ENCODE data around the gene NRBP1. TPM values are rescaled to one million over a fixed set of nuclear protein-coding genes. Genes with fewer than 3 reads are reported as not detected.
A peak's percentile ranks its signal among the peaks of the same experiment; 100 is the strongest.

NRBP1 gene
- total RNA-seq, 2 donors from 2014 or later, result 141 to 153 TPM

GRCh38 chr2:27390822-27391679 lies 37.4 kb upstream of the NRBP1 start:
- DNase-seq, result no peak
- Histone ChIP-seq H3K9ac (ENCODE audit: extremely low read depth, low read length, poor library complexity, severe bottlenecking) (no peak overlapping the region), H3K27me3 (ENCODE audit: control insufficient read depth, insufficient read depth, low read length, poor library complexity, severe bottlenecking) (no peaks in the 10 kb centered on the region), H3K4me3 (ENCODE audit: low read length) (no peak overlapping the region), H3K27ac (ENCODE audit: low read depth, low read length) (no peak overlapping the region), H3K9me3 (ENCODE audit: control insufficient read depth, low read length) (no peaks in the 10 kb centered on the region), H3K36me3 (ENCODE audit: control insufficient read depth, insufficient read depth, low read length) (peaks cover 25% of the 10 kb centered on the region), H3K4me1 (ENCODE audit: control insufficient read depth, insufficient read depth, low read length) (no peaks in the 10 kb centered on the region)
- 90 to 95% methylated on average over 1 to 9 of the region's 9 CpGs for WGBS, 2 experiments (ENCODE audit: insufficient coverage in 1 of 2, insufficient read length in 1 of 2)
- H3K4me3 Mint-ChIP-seq, result no peak overlapping the region
- H3K4me1 Mint-ChIP-seq, result no peaks in the 10 kb centered on the region
- TF ChIP-seq CTCF (conservative IDR thresholded peaks at IDR 0.05), result no peak
- H3K36me3 Mint-ChIP-seq (ENCODE audit: low read depth), result peaks cover 42% of the 10 kb centered on the region
- no peak overlapping the region for H3K27ac Mint-ChIP-seq
- H3K9me3 Mint-ChIP-seq, result no peaks in the 10 kb centered on the region
- no peaks in the 10 kb centered on the region for H3K27me3 Mint-ChIP-seq (ENCODE audit: insufficient read depth)

DNA sequence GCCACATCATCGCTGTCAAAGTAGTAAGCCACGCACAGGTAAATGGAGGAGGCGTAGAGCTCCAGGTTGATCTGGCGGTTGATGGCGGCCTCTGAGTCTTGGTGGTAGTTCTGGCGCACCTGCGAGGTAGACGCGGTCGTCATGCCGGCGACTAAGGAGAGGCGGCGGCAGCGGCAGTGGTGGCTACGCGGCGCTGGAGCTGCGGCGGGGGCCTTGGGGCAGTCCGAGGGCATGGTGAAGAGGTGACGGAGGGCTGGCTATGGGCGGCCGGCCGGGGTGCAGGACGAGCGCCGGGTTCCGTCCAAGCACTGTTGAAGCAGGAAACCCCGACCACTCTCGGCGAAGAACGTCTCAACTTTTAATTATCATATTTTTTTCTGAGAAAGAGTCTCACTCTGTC lies 35.2 kb upstream of the NRBP1 start:
- Histone ChIP-seq H3K27ac (ENCODE audit: low read depth, low read length) (no peak overlapping the region), H3K9me3 (ENCODE audit: control insufficient read depth, low read length) (no peaks in the 10 kb centered on the region), H3K36me3 (ENCODE audit: control insufficient read depth, insufficient read depth, low read length) (peaks cover 20% of the 10 kb centered on the region), H3K27me3 (ENCODE audit: control insufficient read depth, insufficient read depth, low read length, poor library complexity, severe bottlenecking) (no peaks in the 10 kb centered on the region), H3K4me3 (ENCODE audit: low read length) (no peak overlapping the region), H3K4me1 (ENCODE audit: control insufficient read depth, insufficient read depth, low read length) (no peaks in the 10 kb centered on the region), H3K9ac (ENCODE audit: extremely low read depth, low read length, poor library complexity, severe bottlenecking) (no peak overlapping the region)
- DNase-seq, result no peak
- Mint-ChIP-seq H3K4me1 (peaks cover 2% of the 10 kb centered on the region), H3K27ac (no peak overlapping the region), H3K9me3 (no peaks in the 10 kb centered on the region), H3K36me3 (ENCODE audit: low read depth) (peaks cover 31% of the 10 kb centered on the region), H3K4me3 (no peak overlapping the region), H3K27me3 (ENCODE audit: insufficient read depth) (no peaks in the 10 kb centered on the region)
- WGBS, 2 experiments (ENCODE audit: insufficient coverage in 1 of 2, insufficient read length in 1 of 2), result 96 to 97% methylated on average over 21 to 33 of the region's 33 CpGs
- no peak for TF ChIP-seq CTCF (conservative IDR thresholded peaks at IDR 0.05)

- peaks cover 3% of the 10 kb centered on the region for H3K4me1 Mint-ChIP-seq
- no peaks in the 10 kb centered on the region for H3K27me3 ChIP-seq (ENCODE audit: control insufficient read depth, insufficient read depth, low read length, poor library complexity, severe bottlenecking)
- H3K4me1 ChIP-seq (ENCODE audit: control insufficient read depth, insufficient read depth, low read length), result no peaks in the 10 kb centered on the region
- H3K9ac ChIP-seq (ENCODE audit: extremely low read depth, low read length, poor library complexity, severe bottlenecking), result no peak overlapping the region
- H3K27ac Mint-ChIP-seq, result peak overlapping the region; percentile 58
- no peak for TF ChIP-seq CTCF (conservative IDR thresholded peaks at IDR 0.05)
- H3K9me3 Mint-ChIP-seq, result no peaks in the 10 kb centered on the region
- WGBS, 2 experiments (ENCODE audit: insufficient coverage in 1 of 2, insufficient read length in 1 of 2), result 90 to 96% methylated on average over 2 to 5 of the region's 5 CpGs
- H3K36me3 Mint-ChIP-seq (ENCODE audit: low read depth), result peaks cover 20% of the 10 kb centered on the region
- H3K27ac ChIP-seq (ENCODE audit: low read depth, low read length), result no peak overlapping the region
- H3K36me3 ChIP-seq (ENCODE audit: control insufficient read depth, insufficient read depth, low read length), result peaks cover 35% of the 10 kb centered on the region
- H3K9me3 ChIP-seq (ENCODE audit: control insufficient read depth, low read length), result no peaks in the 10 kb centered on the region
- H3K4me3 ChIP-seq (ENCODE audit: low read length), result no peak overlapping the region
- H3K27me3 Mint-ChIP-seq (ENCODE audit: insufficient read depth), result no peaks in the 10 kb centered on the region
- no peak overlapping the region for H3K4me3 Mint-ChIP-seq
- DNase-seq, result no peak
Observed at GRCh38 chr2:27398962-27399361, 29.5 kb upstream of the NRBP1 start.
